ENCODE results near the gene COBL.

Gene COBL

GRCh38 chr7:51059504-51060142 is 257.0 kb downstream of the COBL start:
- Histone ChIP-seq H3K27ac (no peak overlapping the region), H3K9ac (no peak overlapping the region), H3K27me3 (ENCODE audit: control insufficient read depth, insufficient read depth, low read length) (no peaks in the 10 kb centered on the region), H3K79me2 (peaks cover 6% of the 10 kb centered on the region), H3K9me3 (ENCODE audit: control insufficient read depth, low read length) (no peaks in the 10 kb centered on the region), H3K4me3 (ENCODE audit: low read depth, low read length) (no peak overlapping the region), H3K4me2 (ENCODE audit: low read length) (no peak overlapping the region), H3K4me1 (no peaks in the 10 kb centered on the region), H3K36me3 (ENCODE audit: control insufficient read depth, insufficient read depth, low read length) (no peaks in the 10 kb centered on the region), H2AFZ (no peak overlapping the region)
- TF ChIP-seq CTCF (IDR thresholded peaks at IDR 0.05) = no peak

DNA sequence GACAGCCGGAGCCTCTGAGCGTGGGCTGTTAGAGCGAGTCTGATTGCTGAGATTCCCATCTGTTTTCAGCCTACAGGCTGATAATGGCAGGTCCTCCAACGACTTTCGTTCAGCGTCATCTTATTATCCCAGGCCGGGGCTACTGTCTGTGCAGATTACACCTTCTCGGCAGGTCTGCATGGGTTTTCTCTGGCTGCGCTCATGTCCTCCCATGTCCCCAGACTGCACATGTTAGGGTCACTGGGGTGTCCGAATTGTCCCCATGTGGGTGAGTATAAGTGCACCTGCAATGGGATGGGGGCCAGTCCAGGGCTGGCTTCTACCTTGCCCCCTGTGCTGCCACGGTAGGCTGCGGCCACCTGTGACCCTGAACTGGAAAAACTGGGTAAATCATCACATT is 257.8 kb downstream of the COBL start:
- no peak for TF ChIP-seq CTCF (IDR thresholded peaks at IDR 0.05)

GRCh38 chr7:51055039-51055840 is 261.4 kb downstream of the COBL start:
- no peak for TF ChIP-seq CTCF (IDR thresholded peaks at IDR 0.05)
- H3K27ac ChIP-seq = no peak overlapping the region

More for the DNA sequence above, 257.8 kb downstream of the COBL start:
- H3K27me3 ChIP-seq (ENCODE audit: control insufficient read depth, insufficient read depth, low read length) = no peaks in the 10 kb centered on the region
- no peaks in the 10 kb centered on the region for H3K4me1 ChIP-seq
- H3K4me3 ChIP-seq (ENCODE audit: low read depth, low read length) = no peak overlapping the region
- H3K9ac ChIP-seq = no peak overlapping the region
- no peak overlapping the region for H3K4me2 ChIP-seq (ENCODE audit: low read length)
- no peaks in the 10 kb centered on the region for H3K9me3 ChIP-seq (ENCODE audit: control insufficient read depth, low read length)
- H3K79me2 ChIP-seq = peaks cover 6% of the 10 kb centered on the region
- no peak overlapping the region for H2AFZ ChIP-seq
- H3K36me3 ChIP-seq (ENCODE audit: control insufficient read depth, insufficient read depth, low read length) = no peaks in the 10 kb centered on the region
- no peak overlapping the region for H3K27ac ChIP-seq

DNA sequence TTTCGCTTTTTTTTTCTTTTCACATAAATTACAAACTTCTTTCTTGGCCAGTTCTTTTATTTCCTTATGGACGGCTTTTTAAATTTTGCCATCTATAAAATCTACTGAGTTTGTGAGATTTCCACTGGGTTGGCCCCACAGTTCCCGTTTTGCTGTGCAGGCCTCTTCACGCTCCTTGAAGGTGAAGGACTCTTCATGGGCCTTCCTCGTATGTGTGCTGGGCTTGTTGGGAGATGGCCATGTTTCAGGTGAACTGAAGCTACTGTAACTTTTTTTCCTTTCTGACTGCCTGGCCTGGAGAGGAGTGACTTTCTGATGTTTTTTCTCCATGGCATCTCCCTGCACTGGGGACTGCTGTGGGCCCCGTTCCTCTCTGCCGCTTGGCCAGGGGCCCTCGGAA is 262.4 kb downstream of the COBL start:
- H3K36me3 ChIP-seq (ENCODE audit: control insufficient read depth, insufficient read depth, low read length) = no peaks in the 10 kb centered on the region
- H3K4me2 ChIP-seq (ENCODE audit: low read length) = no peak overlapping the region
- no peak overlapping the region for H3K4me3 ChIP-seq (ENCODE audit: low read depth, low read length)
- peaks cover 6% of the 10 kb centered on the region for H3K79me2 ChIP-seq
- no peak overlapping the region for H3K27ac ChIP-seq
- no peaks in the 10 kb centered on the region for H3K4me1 ChIP-seq
- H2AFZ ChIP-seq = no peak overlapping the region
- H3K9ac ChIP-seq = no peak overlapping the region
- TF ChIP-seq CTCF (IDR thresholded peaks at IDR 0.05) = no peak
- H3K9me3 ChIP-seq (ENCODE audit: control insufficient read depth, low read length) = no peaks in the 10 kb centered on the region
- H3K27me3 ChIP-seq (ENCODE audit: control insufficient read depth, insufficient read depth, low read length) = no peaks in the 10 kb centered on the region

More at GRCh38 chr7:51055039-51055840, 261.4 kb downstream of the COBL start:
- Histone ChIP-seq H2AFZ (no peak overlapping the region), H3K27me3 (ENCODE audit: control insufficient read depth, insufficient read depth, low read length) (no peaks in the 10 kb centered on the region), H3K36me3 (ENCODE audit: control insufficient read depth, insufficient read depth, low read length) (no peaks in the 10 kb centered on the region), H3K79me2 (peaks cover 6% of the 10 kb centered on the region), H3K4me1 (no peaks in the 10 kb centered on the region), H3K4me2 (ENCODE audit: low read length) (no peak overlapping the region), H3K4me3 (ENCODE audit: low read depth, low read length) (no peak overlapping the region), H3K9me3 (ENCODE audit: control insufficient read depth, low read length) (no peaks in the 10 kb centered on the region), H3K9ac (no peak overlapping the region)
